Measurements from ENCODE around the gene ATXN10.

- TF ChIP-seq CTCF (IDR thresholded peaks at IDR 0.05) (no peak), EP300 (IDR thresholded peaks at IDR 0.05) (no peak), POLR2A (IDR thresholded peaks at IDR 0.05) (no peak)
These were observed 12.0 kb downstream of the ATXN10 start for GRCh38 chr22:45683680-45684079.

Data from gastroesophageal sphincter (tissue), 3 donors.